ENCODE data around the gene BBS5. TPM values are rescaled to one million over a fixed set of nuclear protein-coding genes. Genes with fewer than 3 reads are reported as not detected.
A peak's percentile ranks its signal among the peaks of the same experiment; 100 is the strongest.
"Not testable (repeated sequence)": the region's sequence is repeated elsewhere in the genome, so short reads cannot be mapped to it uniquely, and the experiment has no call there.

The BBS5 gene
- polyA plus RNA-seq, 3 donors from 2014 or later, result 0.51 to 0.69 TPM; not detected in 1

DNA sequence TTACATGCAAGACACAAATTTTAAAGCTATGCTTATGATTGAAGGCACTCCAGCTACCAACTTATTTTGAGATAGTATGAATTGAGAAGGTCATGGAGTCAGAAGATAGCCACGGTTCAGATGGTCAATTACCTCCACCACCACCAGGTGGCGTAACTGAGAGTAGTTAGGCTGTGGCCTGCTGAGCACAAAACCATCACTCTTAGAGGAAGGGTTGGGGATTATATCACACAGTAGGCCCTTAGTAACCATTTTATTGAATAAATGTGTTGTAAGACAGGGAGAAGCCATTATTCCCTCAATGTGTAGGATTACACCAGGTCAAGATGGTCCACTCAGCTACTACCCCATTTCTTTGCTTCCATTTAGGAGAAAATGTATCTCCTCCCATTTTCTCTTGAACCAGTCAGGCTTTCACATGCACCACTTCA is 49.0 kb downstream of the BBS5 start:
- DNase-seq, result peak; percentile 46 to 58 (median 56)
- Mint-ChIP-seq H3K4me3 (no peak overlapping the region), H3K27ac (peak overlapping the region in 1 of 6 donors; percentile 80), H3K4me1 (no peaks in the 10 kb centered on the region), H3K27me3 (ENCODE audit: low read depth in 3 of 3) (peaks cover 0 to 2% (median 0%) of the 10 kb centered on the region in 3 donors), H3K9me3 (no peaks in the 10 kb centered on the region), H3K36me3 (peaks cover 0 to 15% (median 4%) of the 10 kb centered on the region in 3 donors)

DNA sequence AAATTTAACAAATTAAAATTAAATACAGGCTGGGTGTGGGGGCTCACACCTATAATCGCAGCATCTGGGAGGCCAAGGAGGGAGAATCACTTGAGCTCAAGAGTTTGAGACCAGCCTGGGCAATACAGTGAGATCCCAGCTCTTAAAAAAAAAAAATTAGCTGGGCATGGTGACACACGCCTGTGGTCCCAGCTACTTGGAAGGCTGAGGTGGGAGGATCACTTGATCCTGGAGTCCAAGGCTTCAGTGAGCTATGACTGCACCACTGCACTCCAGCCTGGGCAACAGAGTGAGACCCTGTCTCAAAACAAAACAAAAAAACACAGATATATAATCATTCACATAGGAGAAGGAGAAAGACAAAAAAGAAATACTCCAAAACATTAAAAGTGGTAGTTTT is 60.2 kb downstream of the BBS5 start:
- not testable (repeated sequence) for H3K9me3 Mint-ChIP-seq; H3K4me1 Mint-ChIP-seq; H3K27ac Mint-ChIP-seq; DNase-seq; H3K4me3 Mint-ChIP-seq; H3K27me3 Mint-ChIP-seq (ENCODE audit: low read depth in 3 of 3)
- peaks cover 6 to 34% (median 29%) of the 10 kb centered on the region in 3 donors for H3K36me3 Mint-ChIP-seq

DNA sequence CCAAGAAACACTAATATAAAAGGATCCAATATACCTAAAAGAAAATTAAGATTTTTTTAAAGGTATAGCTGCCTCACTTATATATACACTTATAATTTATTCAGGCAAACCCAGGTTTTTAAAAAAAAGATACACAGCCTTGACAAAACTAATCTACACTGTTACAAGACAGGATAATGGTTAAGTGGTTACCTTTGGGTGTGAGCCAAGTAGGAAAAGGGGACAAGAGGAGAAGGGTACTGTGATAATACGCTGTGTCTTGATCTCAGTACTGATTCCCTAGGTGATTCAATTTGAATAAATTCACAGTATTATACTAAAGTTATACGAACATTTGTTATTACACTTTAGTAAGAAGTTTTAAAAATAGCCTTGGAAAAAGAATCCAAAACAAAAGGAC is 60.9 kb downstream of the BBS5 start:
- Mint-ChIP-seq H3K36me3 (peaks cover 6 to 36% (median 30%) of the 10 kb centered on the region in 3 donors), H3K27me3 (ENCODE audit: low read depth in 3 of 3) (no peaks in the 10 kb centered on the region), H3K4me1 (no peaks in the 10 kb centered on the region), H3K27ac (no peak overlapping the region), H3K9me3 (no peaks in the 10 kb centered on the region), H3K4me3 (no peak overlapping the region)
- DNase-seq, result no peak

DNA sequence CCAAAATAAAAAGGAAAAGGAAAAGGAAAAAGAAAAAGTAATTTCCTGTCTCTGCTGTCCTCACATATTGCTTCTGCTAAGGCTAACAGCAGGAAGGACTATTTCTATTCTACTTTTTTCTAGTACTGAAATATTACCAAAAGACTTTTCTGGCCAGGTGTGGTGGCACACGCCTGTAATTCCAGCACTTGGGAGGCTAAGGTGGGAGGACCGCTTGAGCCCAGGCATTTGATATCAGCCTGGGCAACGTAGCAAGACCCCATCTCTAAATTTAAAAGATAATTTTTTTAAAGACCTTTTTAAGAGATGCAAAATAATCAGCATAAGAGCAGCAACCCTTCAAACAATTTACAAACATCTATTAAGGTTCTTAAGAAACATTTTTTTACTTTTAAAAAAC is 63.1 kb downstream of the BBS5 start:
- H3K4me3 Mint-ChIP-seq, result no peak overlapping the region
- no peaks in the 10 kb centered on the region for H3K27me3 Mint-ChIP-seq (ENCODE audit: low read depth in 3 of 3)
- no peaks in the 10 kb centered on the region for H3K9me3 Mint-ChIP-seq
- no peaks in the 10 kb centered on the region for H3K4me1 Mint-ChIP-seq
- DNase-seq, result no peak
- H3K36me3 Mint-ChIP-seq, result peaks cover 11 to 32% (median 31%) of the 10 kb centered on the region in 3 donors
- H3K27ac Mint-ChIP-seq, result no peak overlapping the region

DNA sequence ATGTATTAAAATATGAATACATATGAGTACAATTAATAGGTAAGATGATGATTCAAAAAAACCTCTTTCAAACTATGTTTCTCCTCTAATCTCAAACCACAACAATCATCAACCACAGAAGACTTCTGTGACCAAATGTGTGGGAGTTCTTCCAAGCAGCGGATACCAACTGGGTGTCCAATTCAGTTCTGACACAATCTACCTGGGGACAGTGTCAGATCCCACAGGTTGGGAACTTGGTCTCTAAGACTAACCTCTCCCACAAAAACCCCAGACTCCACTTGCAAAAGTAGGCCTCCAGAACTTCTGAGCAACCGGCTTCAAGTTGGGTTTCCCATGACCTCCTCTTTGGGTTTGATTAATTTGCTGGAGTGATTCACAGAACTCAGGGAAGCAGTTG is 67.5 kb downstream of the BBS5 start:
- peaks cover 11 to 33% (median 29%) of the 10 kb centered on the region in 3 donors for H3K36me3 Mint-ChIP-seq
- H3K27ac Mint-ChIP-seq, result no peak overlapping the region
- no peaks in the 10 kb centered on the region for H3K27me3 Mint-ChIP-seq (ENCODE audit: low read depth in 3 of 3)
- no peak for DNase-seq
- H3K4me1 Mint-ChIP-seq, result no peaks in the 10 kb centered on the region
- H3K4me3 Mint-ChIP-seq, result no peak overlapping the region
- H3K9me3 Mint-ChIP-seq, result no peaks in the 10 kb centered on the region

Other genes starting within 250 kb of the BBS5 start
- gene LRP2, start 117.0 kb upstream of the BBS5 start, polyA plus RNA-seq, result not detected
- not detected for gene KLHL41, start 30.2 kb downstream of the BBS5 start, polyA plus RNA-seq
- 10 to 100 TPM in 1 of 3 donors, 1 to 10 TPM in 2; 5.8 to 11.4 (median 7.7) TPM for gene FASTKD1, start 94.4 kb downstream of the BBS5 start, polyA plus RNA-seq
- gene PPIG, start 104.9 kb downstream of the BBS5 start, polyA plus RNA-seq, result 10 to 100 TPM; 27.9 to 70.7 (median 34.9) TPM
- not detected for gene CFAP210, start 214.9 kb downstream of the BBS5 start, polyA plus RNA-seq
- gene PHOSPHO2, start 215.0 kb downstream of the BBS5 start, polyA plus RNA-seq, result 1 to 10 TPM; 2.5 to 4.5 (median 2.7) TPM

All from immature natural killer cell (primary cell).